GM19238 (cell line): ENCODE results near the gene PIAS1.
"Not testable (repeated sequence)": the region's sequence is repeated elsewhere in the genome, so short reads cannot be mapped to it uniquely, and the experiment has no call there.

Experiments used
- DNase-seq: peaks from one replicate; pipeline ENCODE4 v3.0.0; 2011; ENCODE audit warnings: low spot score; ENCODE audit not compliant: insufficient read length

PIAS1 gene

DNA sequence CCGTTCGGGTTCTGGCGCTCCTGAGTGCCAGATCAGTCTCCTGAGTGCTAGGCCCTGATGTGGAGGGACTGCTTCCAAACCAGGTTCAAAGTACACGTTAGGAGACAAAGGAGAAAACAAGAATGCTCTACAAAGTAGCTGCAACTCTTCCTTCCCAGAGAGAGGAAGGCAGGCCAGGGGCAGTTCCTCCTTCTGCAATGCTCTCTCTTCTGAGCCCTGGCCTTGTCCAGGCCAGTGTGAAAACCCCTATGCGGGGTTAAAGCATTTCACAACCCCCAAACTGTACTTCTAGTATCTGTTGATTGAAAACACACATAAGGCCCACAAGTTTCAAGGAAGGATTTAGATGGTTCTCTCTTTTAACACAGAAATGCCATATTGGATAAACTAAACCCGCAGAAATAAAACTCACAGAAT, 160.7 kb downstream of the PIAS1 start:
- DNase-seq = no peak

DNA sequence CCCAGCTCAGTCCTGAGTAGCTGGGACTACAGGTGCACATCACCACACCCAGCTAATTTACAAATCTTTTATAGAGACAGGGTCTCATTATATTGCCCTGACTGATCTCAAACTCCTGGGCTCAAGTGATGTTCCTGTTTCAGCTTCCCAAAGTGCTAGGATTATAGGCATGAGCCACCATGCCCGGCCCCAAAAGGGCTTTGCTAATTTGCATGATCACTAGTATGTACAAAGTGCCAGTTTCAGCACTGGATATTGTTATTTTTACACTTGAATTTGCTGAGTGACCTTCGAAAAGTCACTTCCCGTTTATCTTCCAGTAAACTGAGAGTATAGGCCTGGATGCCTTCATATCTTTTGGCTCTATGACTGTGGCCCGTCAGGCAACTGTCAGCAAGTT, 163.2 kb downstream of the PIAS1 start:
- DNase-seq = no peak

DNA sequence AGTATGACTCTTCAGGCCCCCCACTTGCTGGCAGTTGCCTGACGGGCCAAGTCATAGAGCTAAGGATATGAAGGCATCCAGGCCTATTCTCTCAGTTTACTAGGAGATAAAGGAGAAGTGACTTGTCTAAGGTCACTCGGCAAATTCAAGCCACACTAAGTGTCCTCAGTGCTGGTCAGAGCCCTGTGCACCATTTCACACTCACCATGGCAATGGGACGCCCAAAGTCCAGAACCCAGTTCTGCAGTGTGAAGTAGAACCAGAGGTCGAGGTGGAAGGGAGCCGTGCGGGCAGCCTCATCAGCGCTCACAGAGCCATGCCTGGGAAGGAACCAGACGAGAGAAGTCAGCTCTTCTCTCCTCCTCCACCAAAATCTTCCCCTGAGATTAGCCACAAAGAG, 164.2 kb downstream of the PIAS1 start:
- no peak for DNase-seq

- DNase-seq = no peak
Measured at GRCh38 chr15:68218847-68219798, 165.0 kb downstream of the PIAS1 start.

DNA sequence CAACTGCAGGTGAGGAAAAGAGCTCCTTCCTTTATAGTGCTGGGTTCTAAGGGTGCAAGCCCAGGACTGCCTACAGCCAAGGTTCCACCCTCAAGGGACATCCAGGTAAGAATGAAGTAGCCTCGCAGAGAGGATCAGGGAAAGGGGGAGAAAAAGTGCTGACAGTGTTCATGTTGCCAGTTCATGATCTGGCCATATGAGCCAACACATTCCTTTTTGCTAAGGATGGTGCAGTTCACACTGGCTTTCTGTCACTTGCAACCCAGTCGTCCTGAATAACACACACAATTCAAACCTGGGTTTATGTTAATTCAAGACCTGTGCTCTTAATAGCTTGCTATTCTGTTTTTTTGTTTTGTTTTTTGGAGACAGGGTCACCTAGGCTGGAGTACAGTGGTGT, 166.4 kb downstream of the PIAS1 start:
- no peak for DNase-seq

GRCh38 chr15:68220967-68221366, 166.9 kb downstream of the PIAS1 start:
- no peak for DNase-seq

GRCh38 chr15:68221530-68222431, 167.7 kb downstream of the PIAS1 start:
- DNase-seq = not testable (repeated sequence)

DNA sequence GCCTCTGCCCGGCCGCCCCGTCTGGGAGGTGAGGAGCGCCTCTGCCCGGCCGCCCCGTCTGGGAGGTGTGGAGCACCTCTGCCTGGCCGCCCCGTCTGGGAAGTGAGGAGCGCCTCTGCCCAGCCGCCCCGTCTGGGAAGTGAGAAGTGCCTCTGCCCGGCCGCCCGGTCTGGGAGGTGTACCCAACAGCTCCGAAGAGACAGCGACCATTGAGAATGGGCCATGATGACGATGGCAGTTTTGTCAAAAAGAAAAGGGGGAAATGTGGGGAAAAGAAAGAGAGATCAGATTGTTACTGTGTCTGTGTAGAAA, 168.3 kb downstream of the PIAS1 start:
- not testable (repeated sequence) for DNase-seq

DNA sequence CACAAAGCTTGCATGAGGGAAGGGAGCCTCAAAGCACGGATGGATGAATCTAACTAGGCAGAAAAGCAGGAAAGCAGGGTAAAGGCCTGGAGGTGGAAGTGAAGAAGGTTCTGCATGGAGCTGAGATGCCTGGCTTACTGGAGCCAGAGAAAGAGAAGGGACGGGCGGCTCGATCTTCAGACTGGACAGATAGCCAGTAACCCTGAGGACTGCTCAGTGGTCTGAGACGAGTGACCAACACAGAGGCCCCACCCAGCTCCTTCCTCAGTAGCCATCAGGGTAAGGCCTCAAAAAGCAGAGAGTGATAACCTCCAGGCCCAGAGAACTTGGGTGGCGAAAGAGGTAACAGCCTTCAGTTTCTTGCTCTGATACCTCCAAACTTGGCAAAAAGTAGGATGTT, 169.1 kb downstream of the PIAS1 start:
- no peak for DNase-seq

- DNase-seq = no peak
Measured at GRCh38 chr15:68224108-68224507, 170.0 kb downstream of the PIAS1 start.

DNA sequence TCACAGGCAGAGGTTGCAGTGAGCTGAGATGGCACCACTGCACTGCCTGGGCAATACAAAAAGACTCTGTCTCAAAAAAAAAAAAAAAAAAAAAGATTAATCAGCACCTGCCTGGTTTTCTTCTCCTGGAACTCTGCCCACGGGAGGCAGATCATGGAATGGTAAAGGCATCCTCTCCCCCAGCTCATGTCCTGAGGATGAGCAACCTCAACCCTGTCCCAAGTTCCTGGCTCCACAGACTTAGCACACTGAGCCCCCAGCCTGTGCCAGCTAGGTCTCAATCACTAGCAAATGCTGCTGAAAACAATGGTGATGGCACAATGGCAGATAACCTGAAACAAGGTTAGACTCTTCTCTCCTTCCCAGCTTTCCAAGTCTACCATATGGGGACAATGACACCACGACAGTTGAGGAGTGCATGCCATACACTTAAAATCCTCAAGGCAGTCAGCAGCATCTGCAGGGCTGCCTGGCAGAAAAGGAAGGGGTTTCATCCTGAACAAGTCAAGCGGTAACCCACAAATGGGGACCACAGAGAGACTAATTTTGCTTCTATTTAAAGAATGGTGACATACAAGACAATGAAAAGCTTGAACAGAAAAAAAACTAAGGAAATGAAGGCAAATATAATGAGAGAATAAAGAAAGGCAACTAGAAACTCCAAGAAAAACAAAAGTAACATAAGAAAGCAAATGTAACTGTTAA, 170.6 kb downstream of the PIAS1 start:
- DNase-seq = no peak

GRCh38 chr15:68225442-68225841, 171.3 kb downstream of the PIAS1 start:
- not testable (repeated sequence) for DNase-seq

DNA sequence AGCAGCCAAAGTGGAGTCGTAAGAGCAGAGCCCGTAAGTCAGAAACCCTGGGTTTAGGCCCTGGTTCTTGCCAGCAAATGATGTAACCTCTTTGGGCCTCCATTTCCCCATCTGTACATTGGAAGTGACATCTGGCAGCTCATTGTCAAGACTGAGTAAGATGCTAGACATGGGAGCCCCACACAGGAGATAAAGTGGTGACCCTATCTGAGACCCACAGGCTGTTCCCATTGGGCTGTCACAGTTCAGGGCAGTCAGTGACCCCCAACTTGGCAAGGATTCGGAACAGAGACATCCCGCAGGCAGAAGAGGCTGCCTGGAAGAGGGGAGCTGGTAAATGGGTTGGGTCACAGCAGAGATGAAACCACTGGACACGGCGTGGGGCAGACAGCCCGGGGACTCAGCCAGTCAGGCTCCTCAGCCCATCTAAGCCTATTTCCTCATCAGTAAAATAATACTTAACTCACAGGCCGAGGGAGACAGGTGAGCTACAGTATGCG, 173.6 kb downstream of the PIAS1 start:
- no peak for DNase-seq

DNA sequence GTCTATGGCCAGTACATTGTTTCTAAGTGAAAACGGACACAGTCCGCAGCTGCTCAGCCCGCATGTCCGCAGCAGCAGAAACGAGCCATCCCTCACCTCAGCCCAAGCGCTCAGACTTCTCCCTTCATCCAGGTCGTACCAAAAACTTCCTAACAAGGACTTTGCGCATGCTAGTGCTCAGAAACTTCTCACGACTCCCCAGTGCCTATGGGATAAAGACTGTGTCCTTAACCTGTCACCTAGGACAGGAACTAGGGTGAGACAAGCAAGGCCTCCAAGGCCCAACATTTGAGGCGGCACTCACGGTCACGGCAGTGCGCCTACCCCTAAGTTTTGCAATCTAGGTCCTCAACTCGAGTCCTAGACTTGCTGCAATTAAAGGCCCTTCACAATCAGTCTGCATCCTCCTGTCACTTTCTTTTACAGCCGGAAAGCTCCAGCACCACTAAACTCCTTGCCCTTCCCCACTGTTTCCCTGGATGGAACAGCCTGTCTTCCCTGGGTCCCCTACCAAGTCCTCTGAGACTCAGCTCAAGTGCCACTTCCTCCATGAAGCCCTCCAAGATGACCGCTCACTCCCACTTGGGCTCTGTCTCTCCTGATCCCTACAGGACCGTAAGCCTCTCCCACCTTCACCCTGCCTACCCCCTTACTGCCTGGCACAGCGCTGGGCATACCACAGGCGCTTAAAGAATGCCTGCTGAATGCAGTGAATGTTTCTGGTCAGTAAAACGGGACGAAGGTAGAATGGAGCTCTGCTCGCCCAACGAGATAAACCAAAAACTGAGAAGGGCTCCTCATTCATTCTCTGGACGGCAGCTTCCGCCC, 174.2 kb downstream of the PIAS1 start:
- no peak for DNase-seq

DNA sequence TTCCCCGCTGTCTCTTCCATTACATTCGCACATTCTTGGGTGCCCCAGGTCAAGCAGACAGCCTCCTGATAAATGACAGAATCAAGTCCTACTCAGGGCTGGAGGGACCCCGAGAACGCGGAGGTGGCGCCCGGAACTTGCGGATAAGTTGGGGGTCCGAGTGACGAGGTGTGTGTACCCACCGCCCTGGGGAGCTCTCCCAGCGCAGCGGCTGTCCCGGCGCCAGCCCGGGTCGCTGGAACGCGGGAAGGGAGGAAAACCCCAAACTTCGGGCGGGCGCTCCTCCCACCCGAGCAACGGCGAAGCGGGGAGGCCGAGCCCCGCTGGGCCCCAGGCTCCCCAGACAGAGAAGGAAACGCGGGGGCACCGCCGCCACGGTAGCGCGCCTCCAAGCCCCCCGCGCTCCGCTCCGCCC, 174.9 kb downstream of the PIAS1 start:
- no peak for DNase-seq

GRCh38 chr15:68229386-68230156, 175.5 kb downstream of the PIAS1 start, which contains the start of gene CLN6:
CLN6 (minus strand) TSS chr15:68229728; CDS start chr15:68229584, 144 bp downstream.
- DNase-seq = peak; percentile 88

DNA sequence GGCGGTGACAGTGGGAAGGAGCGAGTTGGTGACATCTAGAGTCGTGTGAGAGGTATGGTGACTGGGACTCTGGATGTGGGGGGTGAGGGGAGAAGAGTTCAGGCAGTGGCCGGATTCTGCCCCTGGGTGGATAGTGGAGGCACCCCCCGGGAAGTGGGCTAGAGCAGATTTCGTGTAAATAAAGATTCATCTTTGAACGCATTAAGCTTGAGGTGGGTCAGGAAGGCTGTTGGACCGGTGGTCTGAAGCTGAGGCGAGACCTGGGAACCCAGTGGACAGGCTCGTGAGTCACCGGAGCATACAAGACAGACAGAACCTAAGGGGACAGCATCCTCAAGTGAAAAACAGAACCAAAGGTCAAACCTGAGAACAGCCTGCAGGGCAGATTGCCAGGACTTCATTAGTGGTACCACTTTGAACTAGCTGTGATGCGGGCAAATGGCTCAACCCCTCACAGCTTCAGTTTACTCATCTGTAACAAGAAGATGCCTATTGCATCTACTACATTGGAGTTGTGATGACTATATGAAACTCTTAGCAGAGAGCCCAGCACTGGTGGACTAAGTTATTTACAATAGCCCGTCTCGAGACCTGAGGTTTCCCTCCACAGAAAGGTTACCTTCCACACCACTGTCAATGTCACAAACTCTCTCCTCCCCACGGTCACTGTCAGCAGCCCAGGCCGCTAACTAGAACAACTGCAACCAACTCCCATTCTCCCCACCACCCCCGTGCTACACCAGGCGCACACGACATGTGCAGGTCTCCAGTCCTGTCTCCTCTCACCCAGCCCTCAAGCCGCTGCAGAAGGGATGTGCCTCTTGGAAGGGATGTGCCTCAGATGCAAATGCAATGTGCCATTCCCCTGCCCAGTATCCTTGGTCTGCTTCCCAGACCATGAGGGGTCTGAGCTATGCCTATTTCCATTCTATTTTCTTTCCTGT, 176.3 kb downstream of the PIAS1 start:
- peak; percentile 59 for DNase-seq

- no peak for DNase-seq
Measured at GRCh38 chr15:68231102-68231818, 177.1 kb downstream of the PIAS1 start.
